Activated naive CD4-positive, alpha-beta T cell treated with anti-CD3 and anti-CD28 coated beads, Interleukin-2, amount 10 ng/mL, durations not matched to agents 7 days and 5 days (primary cell): ENCODE data around the gene CETP.
"Not testable (repeated sequence)": the region's sequence is repeated elsewhere in the genome, so short reads cannot be mapped to it uniquely, and the experiment has no call there.

Experiments
- CTCF ChIA-PET: fragments of 350-600 bp; sonication (Branson Sonifier 250); formaldehyde crosslinking; loops from one replicate; lab custom pipeline; 2021; ENCODE audit warnings: antibody characterized with exemption; lab: Charles Lee
- DNase-seq: peaks from one replicate; pipeline ENCODE4 v3.0.0-alpha.2; 2020
- H3K27ac Mint-ChIP-seq: one replicate; pipeline ENCODE4 v1.8.0; 2021; ENCODE audit warnings: mild to moderate bottlenecking, moderate library complexity, mixed read lengths
- H3K27me3 Mint-ChIP-seq: one replicate; pipeline ENCODE4 v1.8.0; 2021; ENCODE audit warnings: mild to moderate bottlenecking, mixed read lengths
- H3K36me3 Mint-ChIP-seq: one replicate; pipeline ENCODE4 v1.8.0; 2021; ENCODE audit warnings: mixed read lengths
- H3K4me1 Mint-ChIP-seq: one replicate; pipeline ENCODE4 v1.8.0; 2021; ENCODE audit warnings: mixed read lengths
- H3K4me3 Mint-ChIP-seq: one replicate; pipeline ENCODE4 v1.8.0; 2021; ENCODE audit warnings: mild to moderate bottlenecking, moderate library complexity, mixed read lengths
- H3K9me3 Mint-ChIP-seq: one replicate; pipeline ENCODE4 v1.8.0; 2021; ENCODE audit warnings: mixed read lengths

Gene CETP

GRCh38 chr16:56960681-56961281 lies 969 bp upstream of the CETP start:
- Mint-ChIP-seq H3K9me3 (no peaks in the 10 kb centered on the region), H3K27me3 (peaks cover 31% of the 10 kb centered on the region), H3K36me3 (no peaks in the 10 kb centered on the region), H3K27ac (no peak overlapping the region), H3K4me3 (no peak overlapping the region), H3K4me1 (peaks cover 16% of the 10 kb centered on the region)
- CTCF ChIA-PET, result interaction anchor here (0.6 to 1.0 kb wide), 3 partner anchors 19 to 57 kb away, joined by 3 read pairs; no protein-coding TSS in a partner anchor
- no peak for DNase-seq

GRCh38 chr16:56961386-56961785 lies 364 bp upstream of the CETP start:
- H3K27ac Mint-ChIP-seq, result no peak overlapping the region
- H3K4me1 Mint-ChIP-seq, result peaks cover 22% of the 10 kb centered on the region
- DNase-seq, result no peak
- peaks cover 31% of the 10 kb centered on the region for H3K27me3 Mint-ChIP-seq
- H3K9me3 Mint-ChIP-seq, result no peaks in the 10 kb centered on the region
- CTCF ChIA-PET, result interaction anchor here (0.6 to 1.0 kb wide), 3 partner anchors 20 to 201 kb away, joined by 3 read pairs; no protein-coding TSS in a partner anchor
- H3K36me3 Mint-ChIP-seq, result no peaks in the 10 kb centered on the region
- H3K4me3 Mint-ChIP-seq, result no peak overlapping the region

GRCh38 chr16:56964243-56965148 lies 2.7 kb downstream of the CETP start:
- Mint-ChIP-seq H3K4me1 (peaks cover 23% of the 10 kb centered on the region), H3K4me3 (no peak overlapping the region)

GRCh38 chr16:56965149-56966092 lies 3.7 kb downstream of the CETP start:
- DNase-seq, result no peak
- CTCF ChIA-PET, result interaction anchor here (0.5 to 3.8 kb wide), 29 partner anchors 10 to 202 kb away, joined by 3 to 69 read pairs (median 5); no protein-coding TSS in a partner anchor
- Mint-ChIP-seq H3K27me3 (peaks cover 17% of the 10 kb centered on the region), H3K27ac (peak overlapping the region; percentile 85), H3K9me3 (no peaks in the 10 kb centered on the region), H3K36me3 (no peaks in the 10 kb centered on the region), H3K4me1 (peaks cover 23% of the 10 kb centered on the region), H3K4me3 (no peak overlapping the region)

More at GRCh38 chr16:56964243-56965148, 2.7 kb downstream of the CETP start:
- DNase-seq, result peak; percentile 97
- Mint-ChIP-seq H3K9me3 (no peaks in the 10 kb centered on the region), H3K27ac (peak overlapping the region; percentile 31), H3K27me3 (peaks cover 19% of the 10 kb centered on the region), H3K36me3 (no peaks in the 10 kb centered on the region)
- CTCF ChIA-PET, result interaction anchor here (0.5 to 3.8 kb wide), 49 partner anchors 9 to 309 kb away, joined by 3 to 69 read pairs (median 4); no protein-coding TSS in a partner anchor

GRCh38 chr16:56966093-56966475 lies 4.3 kb downstream of the CETP start:
- Mint-ChIP-seq H3K36me3 (no peaks in the 10 kb centered on the region), H3K9me3 (no peaks in the 10 kb centered on the region), H3K4me3 (no peak overlapping the region), H3K4me1 (peaks cover 23% of the 10 kb centered on the region), H3K27me3 (peaks cover 14% of the 10 kb centered on the region), H3K27ac (peak overlapping the region; percentile 85)
- CTCF ChIA-PET, result interaction anchor here (0.6 to 3.8 kb wide), 11 partner anchors 10 to 177 kb away, joined by 3 to 69 read pairs (median 6); no protein-coding TSS in a partner anchor
- no peak for DNase-seq

- CTCF ChIA-PET, result no interaction called here
- no peak for DNase-seq
- Mint-ChIP-seq H3K27me3 (peaks cover 21% of the 10 kb centered on the region), H3K4me3 (no peak overlapping the region), H3K36me3 (no peaks in the 10 kb centered on the region), H3K4me1 (peaks cover 23% of the 10 kb centered on the region), H3K9me3 (no peaks in the 10 kb centered on the region), H3K27ac (no peak overlapping the region)
These were observed 6.0 kb downstream of the CETP start for GRCh38 chr16:56967733-56968132.

- no peak overlapping the region for H3K4me3 Mint-ChIP-seq
These were observed 8.0 kb downstream of the CETP start for GRCh38 chr16:56969769-56970168.

GRCh38 chr16:56970934-56971767 lies 9.4 kb downstream of the CETP start:
- H3K4me3 Mint-ChIP-seq, result no peak overlapping the region
- no peak for DNase-seq
- CTCF ChIA-PET, result interaction anchor here (0.6 to 3.8 kb wide), 3 partner anchors 20 to 68 kb away, joined by 4 to 12 read pairs (median 4); no protein-coding TSS in a partner anchor
- H3K36me3 Mint-ChIP-seq, result no peaks in the 10 kb centered on the region
- H3K4me1 Mint-ChIP-seq, result peaks cover 30% of the 10 kb centered on the region
- no peaks in the 10 kb centered on the region for H3K9me3 Mint-ChIP-seq
- no peak overlapping the region for H3K27ac Mint-ChIP-seq
- peaks cover 22% of the 10 kb centered on the region for H3K27me3 Mint-ChIP-seq

More at GRCh38 chr16:56969769-56970168, 8.0 kb downstream of the CETP start:
- Mint-ChIP-seq H3K4me1 (peaks cover 30% of the 10 kb centered on the region), H3K9me3 (no peaks in the 10 kb centered on the region), H3K36me3 (no peaks in the 10 kb centered on the region), H3K27ac (no peak overlapping the region), H3K27me3 (peaks cover 22% of the 10 kb centered on the region)
- no peak for DNase-seq
- CTCF ChIA-PET, result interaction anchor here (0.6 to 3.8 kb wide), 4 partner anchors 19 to 138 kb away, joined by 3 to 12 read pairs (median 3); no protein-coding TSS in a partner anchor

- Mint-ChIP-seq H3K36me3 (no peaks in the 10 kb centered on the region), H3K27ac (no peak overlapping the region), H3K9me3 (no peaks in the 10 kb centered on the region), H3K4me3 (no peak overlapping the region), H3K4me1 (peaks cover 30% of the 10 kb centered on the region), H3K27me3 (peaks cover 22% of the 10 kb centered on the region)
- DNase-seq, result no peak
- CTCF ChIA-PET, result interaction anchor here (0.5 to 3.8 kb wide), 3 partner anchors 18 to 67 kb away, joined by 3 to 12 read pairs (median 4); partner anchors contain the start of gene NLRC5
These were observed 10.0 kb downstream of the CETP start for GRCh38 chr16:56971768-56972043.

- H3K27ac Mint-ChIP-seq, result no peak overlapping the region
These were observed 10.9 kb downstream of the CETP start for GRCh38 chr16:56972403-56973293.

GRCh38 chr16:56973294-56973689 lies 11.5 kb downstream of the CETP start:
- CTCF ChIA-PET, result interaction anchor here (1.3 to 3.8 kb wide), 2 partner anchors 9 to 22 kb away, joined by 3 to 12 read pairs; no protein-coding TSS in a partner anchor
- no peak overlapping the region for H3K4me3 Mint-ChIP-seq
- no peak for DNase-seq
- peaks cover 3% of the 10 kb centered on the region for H3K36me3 Mint-ChIP-seq
- H3K27me3 Mint-ChIP-seq, result peaks cover 22% of the 10 kb centered on the region
- no peaks in the 10 kb centered on the region for H3K9me3 Mint-ChIP-seq
- H3K4me1 Mint-ChIP-seq, result peaks cover 30% of the 10 kb centered on the region
- no peak overlapping the region for H3K27ac Mint-ChIP-seq

More at GRCh38 chr16:56972403-56973293, 10.9 kb downstream of the CETP start:
- no peaks in the 10 kb centered on the region for H3K9me3 Mint-ChIP-seq
- no peak overlapping the region for H3K4me3 Mint-ChIP-seq
- peaks cover 3% of the 10 kb centered on the region for H3K36me3 Mint-ChIP-seq
- CTCF ChIA-PET, result interaction anchor here (1.3 to 3.8 kb wide), 2 partner anchors 10 to 21 kb away, joined by 3 to 12 read pairs; no protein-coding TSS in a partner anchor
- H3K4me1 Mint-ChIP-seq, result peaks cover 30% of the 10 kb centered on the region
- peaks cover 22% of the 10 kb centered on the region for H3K27me3 Mint-ChIP-seq
- DNase-seq, result no peak

GRCh38 chr16:56973899-56974298 lies 12.1 kb downstream of the CETP start:
- H3K36me3 Mint-ChIP-seq, H3K27ac Mint-ChIP-seq, DNase-seq, H3K4me3 Mint-ChIP-seq, H3K9me3 Mint-ChIP-seq: not testable (repeated sequence)
- peaks cover 22% of the 10 kb centered on the region for H3K27me3 Mint-ChIP-seq
- peaks cover 30% of the 10 kb centered on the region for H3K4me1 Mint-ChIP-seq
- CTCF ChIA-PET, result interaction anchor here (1.3 kb wide), 1 partner anchor 9 kb away, joined by 3 read pairs; no protein-coding TSS in a partner anchor
